ENCODE results near the gene S1PR1.

The S1PR1 gene

DNA sequence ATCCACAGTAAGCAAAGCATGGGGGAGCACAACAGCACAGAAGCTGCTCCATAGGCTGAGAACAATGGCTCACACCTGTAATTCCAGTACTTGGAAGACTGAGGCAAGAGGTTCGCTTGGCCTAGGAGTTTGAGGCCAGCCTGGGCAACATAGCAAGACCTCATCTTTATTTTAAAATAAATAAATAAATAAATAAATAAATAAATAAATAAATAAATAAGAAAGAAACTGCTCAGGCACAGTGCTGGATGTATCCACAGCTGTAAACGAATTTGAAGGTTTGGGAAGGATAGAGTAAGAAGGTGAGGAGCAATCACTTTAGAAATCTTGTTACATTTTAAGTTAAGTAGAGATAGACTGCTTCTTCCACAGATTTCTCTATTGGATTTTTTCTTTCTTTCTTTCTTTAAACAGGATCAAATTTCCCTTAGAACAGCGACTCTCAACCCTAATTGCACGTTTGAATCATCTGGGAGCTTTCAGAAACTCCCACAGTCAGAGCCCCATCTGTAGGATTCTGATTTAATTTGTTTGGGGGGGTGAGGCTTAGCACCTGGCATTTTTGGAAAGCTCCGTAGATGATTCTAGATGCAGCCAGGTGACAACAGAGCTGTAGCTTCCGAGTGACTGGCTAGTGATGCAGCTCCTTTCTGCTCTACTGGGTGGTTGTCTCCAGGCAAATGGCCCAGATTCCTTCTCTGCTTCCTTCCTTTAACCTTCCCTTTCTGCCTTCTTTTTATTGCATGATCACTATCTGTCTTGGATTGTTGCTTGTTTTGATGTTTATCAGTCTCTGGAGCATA lies 53.5 kb downstream of the S1PR1 start:
- TF ChIP-seq, protein P1, sequence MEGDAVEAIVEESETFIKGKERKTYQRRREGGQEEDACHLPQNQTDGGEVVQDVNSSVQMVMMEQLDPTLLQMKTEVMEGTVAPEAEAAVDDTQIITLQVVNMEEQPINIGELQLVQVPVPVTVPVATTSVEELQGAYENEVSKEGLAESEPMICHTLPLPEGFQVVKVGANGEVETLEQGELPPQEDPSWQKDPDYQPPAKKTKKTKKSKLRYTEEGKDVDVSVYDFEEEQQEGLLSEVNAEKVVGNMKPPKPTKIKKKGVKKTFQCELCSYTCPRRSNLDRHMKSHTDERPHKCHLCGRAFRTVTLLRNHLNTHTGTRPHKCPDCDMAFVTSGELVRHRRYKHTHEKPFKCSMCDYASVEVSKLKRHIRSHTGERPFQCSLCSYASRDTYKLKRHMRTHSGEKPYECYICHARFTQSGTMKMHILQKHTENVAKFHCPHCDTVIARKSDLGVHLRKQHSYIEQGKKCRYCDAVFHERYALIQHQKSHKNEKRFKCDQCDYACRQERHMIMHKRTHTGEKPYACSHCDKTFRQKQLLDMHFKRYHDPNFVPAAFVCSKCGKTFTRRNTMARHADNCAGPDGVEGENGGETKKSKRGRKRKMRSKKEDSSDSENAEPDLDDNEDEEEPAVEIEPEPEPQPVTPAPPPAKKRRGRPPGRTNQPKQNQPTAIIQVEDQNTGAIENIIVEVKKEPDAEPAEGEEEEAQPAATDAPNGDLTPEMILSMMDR (IDR thresholded peaks at IDR 0.05; ENCODE audit: low read depth, low read length) = no peak
- DNase-seq (ENCODE audit: extremely low read depth, low read depth) = no peak
